GM12873 (cell line): ENCODE data around the gene LTBP1.

Experiments used
- TF ChIP-seq, protein P1 (sequence below): IDR thresholded peaks from 2 replicates; pipeline ENCODE4 v1.5.1; 2012; ENCODE audit warnings: low read depth, mild to moderate bottlenecking, moderate library complexity, low read length, control low read depth; ENCODE audit not compliant: insufficient read depth; ENCODE audit errors: missing control alignments

Gene LTBP1

DNA sequence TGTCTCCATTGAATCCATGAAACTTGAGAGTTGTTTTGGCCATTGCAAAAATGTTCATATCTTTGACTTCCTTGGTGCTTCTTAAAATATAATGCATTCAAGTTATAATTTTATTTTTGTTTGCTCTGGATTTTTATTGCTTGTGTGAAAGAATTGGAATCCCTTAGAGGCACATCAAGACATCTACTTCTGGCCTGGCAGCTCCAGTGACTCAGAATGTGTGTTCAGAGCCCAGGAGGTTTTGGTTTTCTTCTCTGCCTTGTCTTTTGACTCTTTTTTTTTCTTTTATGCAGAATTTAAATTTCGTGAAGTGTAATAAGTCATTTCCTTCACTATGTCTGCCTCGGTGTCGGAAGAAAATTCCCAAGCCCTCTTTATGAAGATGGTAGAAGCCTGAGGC is 180.2 kb downstream of the LTBP1 start:
- TF ChIP-seq, protein P1, sequence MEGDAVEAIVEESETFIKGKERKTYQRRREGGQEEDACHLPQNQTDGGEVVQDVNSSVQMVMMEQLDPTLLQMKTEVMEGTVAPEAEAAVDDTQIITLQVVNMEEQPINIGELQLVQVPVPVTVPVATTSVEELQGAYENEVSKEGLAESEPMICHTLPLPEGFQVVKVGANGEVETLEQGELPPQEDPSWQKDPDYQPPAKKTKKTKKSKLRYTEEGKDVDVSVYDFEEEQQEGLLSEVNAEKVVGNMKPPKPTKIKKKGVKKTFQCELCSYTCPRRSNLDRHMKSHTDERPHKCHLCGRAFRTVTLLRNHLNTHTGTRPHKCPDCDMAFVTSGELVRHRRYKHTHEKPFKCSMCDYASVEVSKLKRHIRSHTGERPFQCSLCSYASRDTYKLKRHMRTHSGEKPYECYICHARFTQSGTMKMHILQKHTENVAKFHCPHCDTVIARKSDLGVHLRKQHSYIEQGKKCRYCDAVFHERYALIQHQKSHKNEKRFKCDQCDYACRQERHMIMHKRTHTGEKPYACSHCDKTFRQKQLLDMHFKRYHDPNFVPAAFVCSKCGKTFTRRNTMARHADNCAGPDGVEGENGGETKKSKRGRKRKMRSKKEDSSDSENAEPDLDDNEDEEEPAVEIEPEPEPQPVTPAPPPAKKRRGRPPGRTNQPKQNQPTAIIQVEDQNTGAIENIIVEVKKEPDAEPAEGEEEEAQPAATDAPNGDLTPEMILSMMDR: no peak

DNA sequence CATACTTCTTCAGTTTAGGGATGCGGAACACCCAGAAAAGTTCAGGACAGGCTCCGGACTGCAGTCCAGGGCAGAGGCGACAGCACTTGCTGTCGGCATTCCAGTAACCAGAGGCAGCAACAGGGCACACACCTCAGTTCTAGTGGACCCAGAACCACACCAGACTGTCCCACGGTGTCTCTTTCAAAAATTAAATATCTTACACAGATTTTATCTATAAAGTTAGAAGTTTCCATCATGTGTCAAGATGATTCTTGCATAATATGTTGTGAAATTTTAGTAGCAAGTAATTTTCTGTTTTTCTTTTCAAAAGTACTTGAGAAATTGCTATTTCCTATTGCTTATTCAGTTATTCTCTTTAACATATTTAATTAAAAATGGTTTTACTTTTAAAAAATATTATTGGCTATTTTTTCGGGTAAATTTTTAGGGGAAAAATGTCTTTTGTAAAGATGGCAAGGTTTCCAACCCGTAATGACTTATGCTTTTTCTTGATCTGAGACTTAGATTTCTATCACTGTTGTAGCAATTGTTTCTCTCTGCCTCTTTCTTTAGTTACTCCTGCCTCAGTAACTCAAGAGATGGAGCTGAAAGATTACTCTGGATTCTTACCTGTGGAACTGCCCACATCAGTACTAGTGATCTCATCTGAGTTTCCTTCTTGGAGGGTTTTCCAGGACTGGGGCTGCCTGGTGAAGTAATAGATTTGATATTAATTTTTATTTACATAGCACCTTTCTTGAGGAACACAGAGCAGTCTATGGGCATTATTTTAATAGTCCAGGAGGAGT is 182.7 kb downstream of the LTBP1 start:
- TF ChIP-seq, protein P1: no peak

DNA sequence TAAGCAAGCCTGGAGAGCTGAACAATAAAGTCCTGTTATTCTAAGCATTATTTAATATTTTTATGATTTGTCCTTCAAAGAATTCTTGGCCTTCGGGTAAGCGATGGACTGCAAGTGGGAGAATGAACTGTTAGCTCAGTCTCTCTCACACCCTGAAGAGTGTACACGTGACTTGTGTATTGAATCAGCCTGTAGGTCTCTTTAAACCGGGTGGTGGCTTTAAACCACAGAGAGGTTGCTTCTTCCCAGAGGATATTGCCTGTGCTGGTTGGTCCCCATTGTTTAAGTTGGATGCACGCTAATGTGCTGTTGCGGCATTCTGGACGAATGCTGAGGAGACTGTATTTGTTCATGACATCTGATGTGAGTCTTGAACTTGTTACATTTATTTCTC is 183.3 kb downstream of the LTBP1 start:
- TF ChIP-seq, protein P1: no peak

DNA sequence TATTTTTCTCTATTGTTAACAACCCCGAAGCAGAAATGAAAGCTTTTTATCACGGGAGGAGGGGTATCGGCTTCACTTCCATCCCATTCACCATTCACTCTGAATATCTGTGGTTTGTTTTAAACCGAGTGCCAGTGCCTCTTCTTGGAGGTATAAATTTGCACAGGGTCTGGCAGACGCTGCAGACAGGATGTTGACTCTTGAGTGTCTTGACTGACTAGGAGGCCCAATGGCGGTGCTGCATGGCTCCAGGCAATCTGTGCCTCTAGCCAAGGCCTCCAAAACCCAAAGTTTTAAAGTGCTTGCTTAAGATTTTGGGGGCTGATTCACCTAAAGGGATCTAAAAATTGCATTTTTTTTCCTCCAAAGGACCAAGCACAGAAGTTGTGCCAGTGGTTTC is 183.8 kb downstream of the LTBP1 start:
- TF ChIP-seq, protein P1: no peak

DNA sequence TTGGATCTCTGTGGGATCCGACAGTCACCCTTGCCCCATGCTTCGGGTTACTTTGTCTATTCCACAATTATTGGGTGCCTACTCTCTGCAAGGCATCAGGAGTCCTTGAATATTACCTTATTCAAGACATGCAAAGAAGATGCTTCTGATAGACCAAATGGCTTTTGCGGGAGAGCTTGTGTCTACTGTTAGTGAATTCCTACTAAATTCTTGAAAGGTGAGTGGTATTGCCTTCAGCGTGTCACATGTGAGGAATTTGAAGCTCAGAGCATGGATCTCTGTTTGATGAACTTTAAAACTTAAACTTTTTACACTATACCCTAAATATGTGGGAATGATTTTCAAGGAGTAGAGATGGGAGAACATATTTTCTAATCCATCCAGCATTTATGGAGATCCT is 184.4 kb downstream of the LTBP1 start:
- TF ChIP-seq, protein P1: no peak

DNA sequence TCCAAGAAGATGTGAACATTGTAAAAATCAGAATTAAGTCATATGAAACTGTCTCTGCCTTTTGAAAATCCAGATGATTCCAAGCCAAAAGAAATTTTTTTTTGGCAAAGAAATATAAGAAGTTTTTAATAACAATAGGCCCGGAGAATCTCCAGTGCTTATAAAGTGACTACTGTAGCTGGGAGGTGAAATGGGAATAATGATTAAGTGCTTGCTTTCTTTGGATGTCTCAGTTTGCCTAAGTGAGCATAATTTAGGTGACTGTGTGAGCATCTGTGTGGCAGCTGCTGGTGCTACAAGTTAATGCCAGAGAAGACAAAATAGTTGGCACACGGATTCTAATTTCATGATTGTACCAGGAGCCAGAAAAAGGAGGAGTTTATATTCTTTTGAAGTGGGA is 185.0 kb downstream of the LTBP1 start:
- TF ChIP-seq, protein P1: no peak

DNA sequence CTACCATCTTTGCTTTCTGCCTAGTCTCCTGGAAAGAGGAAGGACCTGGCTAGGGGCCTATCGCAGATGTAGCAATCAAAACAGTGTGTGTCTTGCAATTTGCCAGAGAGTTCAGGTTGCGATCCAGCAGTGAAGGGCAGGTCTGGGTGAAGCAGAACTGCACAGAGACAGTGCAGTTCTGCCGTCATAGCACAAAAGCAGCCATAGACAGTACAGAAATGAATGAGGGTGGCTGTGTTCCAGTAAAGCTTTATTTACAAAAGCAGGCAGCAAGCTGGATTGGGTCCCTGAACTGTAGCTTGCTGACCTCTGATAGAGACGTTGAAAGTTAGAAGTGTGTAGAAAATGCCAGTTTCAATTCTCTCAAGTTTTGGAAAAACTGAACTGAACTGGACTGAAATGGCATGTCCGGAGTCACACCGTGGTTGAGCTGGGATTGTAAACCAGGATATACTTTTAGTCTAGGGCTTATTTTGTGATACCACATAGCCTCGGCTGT is 186.8 kb downstream of the LTBP1 start:
- TF ChIP-seq, protein P1: no peak
